Measurements from ENCODE around the gene POU3F1.
"Not testable (repeated sequence)": the region's sequence is repeated elsewhere in the genome, so short reads cannot be mapped to it uniquely, and the experiment has no call there.

The POU3F1 gene

DNA sequence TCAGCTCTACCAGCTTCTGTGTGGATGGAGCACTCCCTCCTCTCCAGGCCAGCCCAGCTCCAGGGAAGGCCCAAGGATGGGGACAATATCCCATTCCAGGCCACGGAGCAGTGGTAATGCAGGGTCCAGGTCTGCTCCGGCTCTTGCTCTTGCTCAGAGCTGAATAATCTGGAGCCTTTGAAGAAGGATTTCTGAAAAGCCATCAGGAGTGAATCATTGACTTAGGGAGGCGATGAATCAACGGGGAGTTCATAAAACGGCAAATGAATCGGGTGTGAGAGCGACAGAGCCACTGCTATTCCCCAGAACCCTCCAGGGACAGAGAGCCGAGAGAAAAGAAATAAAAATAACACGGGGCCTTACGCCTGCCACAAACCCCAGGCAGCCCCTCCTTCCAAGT is 7.7 kb downstream of the POU3F1 start:
- no peak for DNase-seq (ENCODE audit: low read depth)
- H3K4me3 ChIP-seq (ENCODE audit: low read depth, low read length), result no peak overlapping the region
- TF ChIP-seq, protein P1, sequence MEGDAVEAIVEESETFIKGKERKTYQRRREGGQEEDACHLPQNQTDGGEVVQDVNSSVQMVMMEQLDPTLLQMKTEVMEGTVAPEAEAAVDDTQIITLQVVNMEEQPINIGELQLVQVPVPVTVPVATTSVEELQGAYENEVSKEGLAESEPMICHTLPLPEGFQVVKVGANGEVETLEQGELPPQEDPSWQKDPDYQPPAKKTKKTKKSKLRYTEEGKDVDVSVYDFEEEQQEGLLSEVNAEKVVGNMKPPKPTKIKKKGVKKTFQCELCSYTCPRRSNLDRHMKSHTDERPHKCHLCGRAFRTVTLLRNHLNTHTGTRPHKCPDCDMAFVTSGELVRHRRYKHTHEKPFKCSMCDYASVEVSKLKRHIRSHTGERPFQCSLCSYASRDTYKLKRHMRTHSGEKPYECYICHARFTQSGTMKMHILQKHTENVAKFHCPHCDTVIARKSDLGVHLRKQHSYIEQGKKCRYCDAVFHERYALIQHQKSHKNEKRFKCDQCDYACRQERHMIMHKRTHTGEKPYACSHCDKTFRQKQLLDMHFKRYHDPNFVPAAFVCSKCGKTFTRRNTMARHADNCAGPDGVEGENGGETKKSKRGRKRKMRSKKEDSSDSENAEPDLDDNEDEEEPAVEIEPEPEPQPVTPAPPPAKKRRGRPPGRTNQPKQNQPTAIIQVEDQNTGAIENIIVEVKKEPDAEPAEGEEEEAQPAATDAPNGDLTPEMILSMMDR (IDR thresholded peaks at IDR 0.05; ENCODE audit: low read depth, low read length, missing control alignments), result no peak
- in situ Hi-C loops (cut with HindIII; ENCODE audit: low sequenced_read_pairs), result no loop called here

DNA sequence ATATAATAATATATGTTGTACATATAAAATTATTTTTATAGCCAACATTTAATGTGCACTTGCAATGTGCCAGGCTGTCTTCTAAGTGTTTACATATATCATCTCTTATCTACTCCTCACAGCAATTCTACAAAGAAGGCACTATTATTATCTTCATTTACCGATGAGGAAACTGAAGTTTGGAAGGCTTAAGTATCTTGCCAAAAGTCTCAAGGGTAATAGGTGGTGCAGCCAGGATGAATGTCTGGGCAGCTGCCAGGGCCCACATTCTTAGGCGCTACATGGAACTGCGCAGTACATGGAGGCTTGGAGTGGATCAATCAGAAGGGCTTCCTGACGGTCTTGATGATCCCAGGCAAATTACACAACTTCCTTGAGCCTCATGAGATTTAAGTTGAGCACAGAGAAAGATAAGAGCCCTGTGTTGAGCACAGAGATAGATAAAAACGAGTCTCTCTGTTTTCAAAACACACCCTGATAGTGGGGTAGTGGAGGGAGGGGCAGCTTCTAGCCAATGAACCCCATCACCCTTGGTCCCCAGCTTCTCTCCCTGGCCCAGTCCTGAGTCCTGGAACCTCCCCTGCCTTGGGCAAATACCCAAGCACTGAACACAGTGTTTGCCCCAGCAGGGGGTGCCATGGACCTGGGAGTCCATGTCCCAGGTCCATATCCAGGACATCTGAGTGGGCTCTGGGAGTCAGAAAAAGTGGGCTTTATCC is 9.2 kb downstream of the POU3F1 start:
- DNase-seq (ENCODE audit: low read depth), result no peak
- no peak overlapping the region for H3K4me3 ChIP-seq (ENCODE audit: low read depth, low read length)
- TF ChIP-seq, protein P1 (IDR thresholded peaks at IDR 0.05; ENCODE audit: low read depth, low read length, missing control alignments), result no peak
- in situ Hi-C loops (cut with HindIII; ENCODE audit: low sequenced_read_pairs), result no loop called here

DNA sequence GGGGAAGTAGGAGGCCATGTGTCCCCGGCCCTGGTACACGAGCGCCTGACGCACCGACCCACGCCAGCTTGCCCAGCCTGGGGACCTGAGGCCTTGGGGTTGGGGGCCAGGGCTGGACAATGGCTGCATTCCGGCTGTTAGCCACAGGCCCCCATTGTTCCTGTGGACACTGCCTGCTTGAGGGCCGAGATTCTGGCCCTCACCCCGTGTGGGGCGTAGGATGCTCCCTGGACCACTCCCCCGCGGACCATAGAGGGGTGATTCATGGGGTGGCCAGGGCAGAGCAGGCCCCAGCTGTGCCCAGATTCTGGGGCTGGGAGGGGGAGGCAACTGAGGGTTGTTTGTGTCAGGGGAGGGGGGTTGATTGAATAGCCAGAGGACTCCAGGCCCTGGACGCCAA is 11.7 kb downstream of the POU3F1 start:
- TF ChIP-seq, protein P1 (IDR thresholded peaks at IDR 0.05; ENCODE audit: low read depth, low read length, missing control alignments), result no peak
- no peak overlapping the region for H3K4me3 ChIP-seq (ENCODE audit: low read depth, low read length)
- in situ Hi-C loops (cut with HindIII; ENCODE audit: low sequenced_read_pairs), result no loop called here
- DNase-seq (ENCODE audit: low read depth), result no peak

DNA sequence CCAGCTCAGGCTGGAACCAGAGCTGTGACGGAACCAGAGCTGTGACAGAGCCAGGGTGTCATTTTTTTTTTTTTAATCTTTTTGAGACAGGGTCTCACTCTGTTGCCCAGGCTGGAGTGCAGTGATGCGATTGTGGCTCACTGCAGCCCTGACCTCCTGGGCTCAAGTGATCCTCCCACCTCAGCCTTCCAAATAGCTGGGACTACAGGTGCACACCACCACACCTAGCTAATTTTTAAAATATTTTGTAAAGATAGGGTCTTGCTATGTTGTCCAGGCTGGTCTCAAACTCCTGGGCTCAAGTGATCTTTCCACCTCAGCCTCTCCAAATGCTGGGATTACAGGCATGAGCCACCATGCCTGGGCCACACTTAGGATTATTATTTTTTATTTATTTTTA is 13.6 kb downstream of the POU3F1 start:
- in situ Hi-C loops (cut with HindIII; ENCODE audit: low sequenced_read_pairs); DNase-seq (ENCODE audit: low read depth); H3K4me3 ChIP-seq (ENCODE audit: low read depth, low read length): not testable (repeated sequence)

DNA sequence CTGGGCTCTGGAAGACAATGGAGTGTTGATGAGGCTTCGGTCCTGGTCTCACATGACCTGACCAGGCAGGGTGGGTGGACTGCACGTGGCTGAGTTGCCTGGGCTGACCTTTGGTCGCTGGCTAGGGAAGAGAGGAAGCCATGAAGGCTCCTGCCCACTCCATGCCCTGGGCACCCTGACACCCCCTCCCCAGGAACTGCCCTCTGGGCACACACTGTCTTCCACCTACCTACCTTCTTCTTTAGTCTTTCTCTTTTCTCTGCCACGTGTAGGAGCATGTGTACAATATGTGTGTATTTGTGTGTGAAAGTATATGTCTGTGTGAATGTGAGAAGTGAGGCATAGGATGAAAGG is 15.1 kb downstream of the POU3F1 start:
- TF ChIP-seq, protein P1 (IDR thresholded peaks at IDR 0.05; ENCODE audit: low read depth, low read length, missing control alignments), result no peak
- H3K4me3 ChIP-seq (ENCODE audit: low read depth, low read length), result no peak overlapping the region
- in situ Hi-C loops (cut with HindIII; ENCODE audit: low sequenced_read_pairs), result no loop called here
- DNase-seq (ENCODE audit: low read depth), result no peak

DNA sequence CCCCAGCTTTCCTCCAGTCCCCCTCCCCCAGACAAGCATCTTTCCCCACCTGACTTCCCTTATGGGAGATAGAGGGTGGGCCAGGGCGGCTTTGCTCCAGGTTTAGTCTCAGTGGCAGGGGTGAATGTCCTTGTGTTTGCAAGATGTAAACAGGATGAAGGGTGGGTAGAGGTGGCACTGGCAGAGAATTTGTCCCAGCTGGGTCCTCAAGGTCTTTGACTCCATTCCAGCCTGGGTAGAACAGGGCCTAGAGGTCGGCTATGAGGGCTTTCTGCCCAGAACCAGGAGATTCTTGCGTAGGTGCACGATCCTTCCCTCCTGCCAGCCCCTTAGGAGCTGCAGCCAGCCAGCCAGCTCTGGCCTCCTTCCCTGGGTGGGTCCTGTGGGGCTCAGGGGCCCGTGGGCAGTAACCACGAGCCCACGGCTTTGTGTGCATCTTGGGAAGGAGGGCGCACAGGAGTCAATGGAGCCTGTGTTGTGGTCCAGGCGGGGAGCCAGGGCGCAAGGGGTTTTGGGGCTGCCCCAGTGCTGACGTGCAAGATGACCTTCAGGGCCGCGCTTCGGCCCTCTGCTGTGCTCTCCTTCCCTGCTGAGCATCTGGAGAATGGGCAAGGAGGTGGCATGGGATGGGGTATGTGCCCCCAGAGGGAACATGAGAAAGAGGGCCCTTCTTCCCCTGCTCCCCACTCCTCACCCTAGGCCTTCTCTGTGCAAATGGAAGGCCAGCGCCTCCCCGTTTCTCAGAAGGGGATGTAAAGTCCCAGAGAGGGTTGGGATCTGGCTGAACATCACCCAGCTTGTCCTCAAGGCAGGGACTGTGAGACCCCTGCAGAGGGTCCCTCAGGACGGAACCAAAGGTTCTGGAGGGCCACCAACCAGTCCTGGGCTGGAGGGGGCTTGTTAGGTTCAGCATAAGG is 15.7 kb downstream of the POU3F1 start:
- in situ Hi-C loops (cut with HindIII; ENCODE audit: low sequenced_read_pairs), result no loop called here
- DNase-seq (ENCODE audit: low read depth), result no peak
- H3K4me3 ChIP-seq (ENCODE audit: low read depth, low read length), result no peak overlapping the region
- TF ChIP-seq, protein P1 (IDR thresholded peaks at IDR 0.05; ENCODE audit: low read depth, low read length, missing control alignments), result no peak
